NCI-H524 (cell line): ENCODE data around the gene CSAD.
"Not testable (repeated sequence)": the region's sequence is repeated elsewhere in the genome, so short reads cannot be mapped to it uniquely, and the experiment has no call there.

ENCODE experiments used
- DNase-seq, 2 experiments: peaks; one replicate each; lab custom pipeline; 2025; lab: John Stamatoyannopoulos, UW

The CSAD gene

DNA sequence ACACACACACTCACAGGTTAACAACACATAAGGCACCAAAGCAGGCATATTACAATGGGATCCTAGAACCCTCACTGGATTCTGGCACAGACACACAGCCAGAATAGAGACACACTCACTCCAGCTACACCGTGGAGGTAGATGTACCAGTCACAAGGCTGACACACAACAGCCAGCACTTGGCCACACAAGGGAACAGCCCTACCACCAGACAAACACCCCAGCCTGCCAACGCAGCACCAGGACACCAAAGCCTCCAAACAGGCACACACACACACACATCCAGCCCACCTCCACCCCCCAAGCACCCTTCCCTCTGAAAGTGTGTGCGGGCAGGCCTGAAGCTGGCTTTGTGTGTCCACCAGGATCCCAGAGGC lies 37.2 kb upstream of the CSAD start:
- no peak for DNase-seq

DNA sequence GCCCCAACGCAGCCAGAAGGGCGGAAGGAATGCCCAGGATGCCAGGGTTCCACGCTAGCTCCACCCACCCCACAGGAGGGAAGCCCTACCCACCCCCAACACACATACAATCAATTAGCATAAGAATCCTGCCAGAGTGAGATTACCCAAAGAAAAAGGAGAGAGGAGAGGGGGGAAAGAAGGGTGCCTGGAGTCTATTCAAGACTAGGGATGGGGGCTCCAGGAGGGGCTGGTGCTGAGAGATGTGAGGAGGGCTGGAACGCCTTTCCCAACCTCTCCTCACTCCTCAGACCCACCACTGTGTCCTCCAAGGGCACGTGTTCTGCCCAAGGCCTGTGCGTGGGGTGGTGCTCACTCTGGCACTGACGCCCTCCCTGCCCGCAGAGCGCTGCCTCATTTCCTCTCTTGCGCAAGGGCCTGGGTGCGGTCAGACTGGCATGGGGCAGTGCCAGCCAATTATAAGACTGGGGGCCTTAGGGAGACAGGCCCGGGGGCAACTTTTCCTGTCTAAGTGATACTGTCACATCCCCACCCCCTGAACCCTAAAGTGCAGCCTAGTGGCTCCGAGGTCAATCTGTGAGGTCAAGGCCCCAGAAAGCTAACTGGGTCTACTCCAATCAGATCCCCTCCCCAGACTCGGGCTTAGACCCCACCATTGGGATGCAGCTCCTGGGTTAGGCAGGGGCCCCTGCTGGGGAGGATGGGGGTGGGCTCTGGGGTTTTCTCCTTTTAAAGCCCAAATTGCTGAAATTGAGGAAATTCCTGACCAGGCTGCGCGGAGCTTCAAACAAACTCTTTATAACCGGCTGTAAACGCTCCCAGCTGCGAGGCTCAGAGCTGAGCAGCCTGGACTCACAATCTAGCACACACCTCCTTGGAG lies 36.6 kb upstream of the CSAD start:
- no peak for DNase-seq

DNA sequence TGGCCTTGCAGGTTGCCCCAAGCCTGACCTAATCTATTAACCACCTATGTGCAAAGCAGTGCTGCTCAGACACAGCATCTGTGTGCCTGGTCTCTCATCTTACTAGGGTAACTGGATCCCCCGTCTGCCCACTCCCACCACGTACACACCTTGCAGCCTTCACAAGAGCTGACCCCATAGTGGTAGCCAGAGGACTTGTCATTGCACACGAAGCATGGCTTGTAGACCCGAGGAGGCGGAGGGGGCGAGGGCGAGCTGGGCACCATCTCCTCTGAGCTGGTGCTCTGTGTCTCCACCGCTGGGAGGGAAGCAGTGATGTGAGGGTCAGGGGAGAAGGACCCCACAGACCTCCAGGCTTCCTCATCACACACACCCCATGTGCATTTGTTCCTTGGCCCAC lies 34.8 kb upstream of the CSAD start:
- DNase-seq, result no peak

DNA sequence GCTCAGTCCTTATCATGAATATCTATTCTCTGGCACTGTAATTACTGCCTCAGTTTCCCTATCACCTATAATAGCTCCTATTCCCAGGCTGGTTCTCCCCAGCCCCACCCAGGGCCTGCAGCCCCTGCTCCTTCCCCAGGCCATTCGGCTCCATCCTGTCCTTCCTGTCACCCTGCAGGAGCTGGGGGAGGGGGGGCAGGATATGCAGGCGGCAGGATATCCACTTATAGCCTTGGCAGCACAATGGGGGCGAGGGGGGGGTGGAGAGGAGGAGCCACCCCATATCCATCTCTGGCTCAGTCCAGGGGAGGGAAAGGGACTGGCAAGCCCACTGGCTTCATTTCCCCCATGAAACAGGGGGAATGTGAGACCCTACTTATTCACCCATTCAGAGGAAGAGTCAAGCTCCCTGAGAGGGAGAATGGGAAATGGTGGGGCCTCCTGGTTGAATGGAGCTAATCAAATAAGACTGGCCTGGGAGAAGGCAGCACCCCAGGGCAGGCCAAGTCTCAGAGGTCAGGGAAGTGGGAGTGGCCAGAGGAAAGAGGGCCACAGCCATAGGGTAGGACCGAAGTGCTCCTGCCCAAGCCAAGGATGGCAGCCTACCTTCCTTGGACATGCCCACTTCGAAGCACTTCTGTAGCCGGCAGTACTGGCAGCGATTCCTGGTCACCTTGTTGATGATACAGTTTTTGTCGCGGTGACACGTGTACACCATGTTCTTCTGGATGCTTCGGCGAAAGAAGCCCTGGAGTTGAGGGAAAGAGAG lies 34.1 kb upstream of the CSAD start:
- DNase-seq, result no peak

DNA sequence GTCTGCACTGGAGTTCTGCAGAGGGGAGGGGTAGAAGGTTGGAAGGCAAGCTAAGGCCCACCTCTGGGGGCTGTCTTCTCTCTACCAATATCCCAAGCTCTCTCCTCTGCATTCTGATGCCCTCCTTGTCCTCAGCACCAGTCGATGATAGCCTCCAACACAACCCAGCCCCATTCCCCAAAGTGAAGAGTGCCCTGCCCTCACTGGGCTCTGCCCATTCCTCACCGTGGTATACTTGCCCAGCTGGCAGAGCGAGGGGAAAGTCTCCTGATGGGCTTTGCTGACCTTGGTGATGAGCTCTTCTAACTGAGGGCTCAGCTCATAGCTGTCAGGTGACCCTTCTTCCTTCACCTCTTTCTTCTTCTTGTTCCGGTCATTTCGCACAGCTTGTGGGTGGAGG lies 33.5 kb upstream of the CSAD start:
- DNase-seq, result no peak

DNA sequence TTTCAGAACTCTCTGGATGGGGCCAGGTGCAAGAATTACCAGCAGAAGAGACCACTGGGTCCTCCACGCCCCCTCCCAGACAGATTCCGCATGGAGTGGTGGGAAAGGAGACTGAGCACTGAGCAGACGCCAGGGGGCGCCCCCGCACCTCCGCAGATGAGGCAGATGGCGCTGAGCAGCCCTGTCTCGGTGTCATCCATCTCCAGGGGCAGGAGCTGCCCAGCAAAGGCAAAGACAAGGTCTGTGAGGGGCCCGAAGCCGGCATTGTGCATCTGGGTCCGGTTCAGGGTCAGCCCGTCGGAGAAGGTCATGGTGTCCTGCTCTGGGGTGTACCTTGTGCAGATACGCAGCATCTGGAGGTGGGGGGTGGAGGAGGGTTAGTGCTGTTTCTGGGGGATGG lies 32.6 kb upstream of the CSAD start:
- DNase-seq, result peak; percentile 63 to 80

DNA sequence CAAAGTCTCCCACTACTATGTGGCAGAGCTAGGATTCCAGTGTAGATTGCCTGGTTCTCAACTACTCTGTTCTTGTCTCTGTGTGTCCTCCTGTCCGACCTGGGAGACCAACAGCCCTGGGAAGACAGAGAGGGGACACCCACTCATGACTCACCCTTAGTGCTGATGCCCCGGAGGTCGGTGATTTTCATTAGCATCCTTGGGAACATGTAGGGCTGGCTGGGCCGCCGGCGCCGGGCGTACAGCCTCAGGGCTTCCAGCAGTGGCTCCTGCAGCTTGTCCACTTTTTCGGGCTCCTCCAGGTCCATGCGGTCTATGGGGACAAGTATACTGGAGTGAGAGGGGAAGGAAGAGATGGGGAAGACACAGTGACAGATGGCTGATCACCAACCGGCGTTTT lies 32.2 kb upstream of the CSAD start:
- DNase-seq, result no peak

DNA sequence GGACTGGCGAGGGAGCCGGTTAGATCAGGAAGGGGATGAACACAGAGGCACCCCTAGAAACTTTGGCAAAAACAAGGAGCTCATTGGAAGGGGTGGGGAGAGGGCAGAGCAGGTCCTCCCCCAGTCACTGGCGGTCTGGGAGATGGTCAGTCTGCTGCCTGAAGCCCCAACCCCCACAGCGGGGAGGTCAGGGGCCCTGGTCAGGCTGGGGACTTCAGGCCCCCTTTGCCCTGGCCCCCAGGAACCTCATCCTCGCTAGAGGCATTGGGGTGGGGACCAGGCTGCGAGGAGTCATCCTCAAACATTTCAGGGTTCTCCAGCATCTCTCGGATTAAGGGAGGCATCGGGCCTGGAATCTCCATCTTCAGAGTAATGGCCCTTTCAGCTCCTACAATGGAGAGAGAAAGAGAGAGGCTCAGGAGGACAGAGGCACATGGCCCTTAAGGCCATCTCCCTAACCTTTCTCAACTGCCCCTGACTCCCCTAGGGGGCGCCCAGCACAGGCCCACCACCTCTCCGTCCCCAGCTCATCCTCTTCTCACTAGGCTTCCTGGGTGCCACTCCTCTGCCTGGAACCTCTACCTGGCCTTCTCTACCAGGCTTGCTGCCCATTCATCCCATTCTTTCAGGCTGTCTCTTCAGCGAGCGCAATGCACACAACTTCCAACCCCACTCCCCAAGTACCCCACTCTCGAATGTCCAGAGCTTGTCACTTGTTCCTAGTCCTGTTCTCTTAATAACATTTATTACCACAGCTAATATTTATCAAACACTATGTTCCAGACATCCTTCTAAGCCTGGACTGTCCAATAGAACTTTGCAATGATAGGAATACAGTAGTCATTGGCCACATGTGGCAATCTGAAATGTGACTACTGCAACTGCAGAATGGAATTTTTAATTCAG lies 31.0 kb upstream of the CSAD start:
- peak; percentile 11 to 18 for DNase-seq

DNA sequence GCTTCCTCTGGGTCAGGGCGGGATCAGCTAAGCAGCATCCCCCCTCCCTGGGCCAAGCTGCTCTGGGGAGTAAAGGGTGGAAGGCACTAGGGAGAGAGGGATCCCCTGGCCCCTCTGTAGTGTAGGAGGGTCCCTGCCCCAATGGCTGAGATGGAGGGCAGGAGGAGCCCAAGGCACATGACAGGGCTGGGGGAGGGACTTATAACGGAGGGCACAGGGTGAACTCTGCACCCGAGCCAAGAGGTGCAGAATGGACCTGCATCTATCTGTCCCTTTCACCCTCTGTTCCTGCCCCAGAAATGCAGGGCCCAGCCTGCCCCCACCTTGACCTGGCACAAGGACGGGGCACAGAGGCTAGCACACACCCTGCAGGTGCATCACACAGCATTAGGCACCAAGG lies 30.1 kb upstream of the CSAD start:
- no peak for DNase-seq

DNA sequence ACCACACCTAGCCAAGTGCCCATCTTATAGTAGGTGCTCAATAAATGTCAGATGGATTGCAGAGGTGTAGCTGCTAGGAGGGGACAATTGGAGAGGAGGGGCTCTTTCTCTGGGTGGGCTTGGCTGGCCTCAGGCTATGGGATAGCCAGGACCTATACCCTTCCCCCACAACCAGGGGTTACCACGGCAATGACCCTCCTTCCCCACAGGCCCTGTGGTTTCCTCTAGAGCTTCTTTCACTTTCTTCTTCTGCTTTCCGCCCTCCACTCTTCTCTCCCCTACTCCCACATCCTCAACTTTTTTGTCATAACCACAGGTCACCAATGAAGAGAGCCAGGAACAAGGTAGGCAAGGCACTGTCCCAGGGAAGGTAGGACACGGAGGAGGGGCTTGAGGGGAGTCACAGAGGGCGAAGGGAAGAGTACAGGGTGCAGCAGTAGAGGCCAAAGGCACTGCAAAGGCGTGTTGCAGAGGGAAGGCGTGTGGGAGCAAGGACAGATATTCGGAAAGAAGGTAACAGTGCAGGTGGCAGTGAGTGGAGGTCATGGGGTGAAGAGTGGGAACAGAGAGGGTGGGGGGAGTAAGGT lies 28.2 kb upstream of the CSAD start:
- no peak for DNase-seq

DNA sequence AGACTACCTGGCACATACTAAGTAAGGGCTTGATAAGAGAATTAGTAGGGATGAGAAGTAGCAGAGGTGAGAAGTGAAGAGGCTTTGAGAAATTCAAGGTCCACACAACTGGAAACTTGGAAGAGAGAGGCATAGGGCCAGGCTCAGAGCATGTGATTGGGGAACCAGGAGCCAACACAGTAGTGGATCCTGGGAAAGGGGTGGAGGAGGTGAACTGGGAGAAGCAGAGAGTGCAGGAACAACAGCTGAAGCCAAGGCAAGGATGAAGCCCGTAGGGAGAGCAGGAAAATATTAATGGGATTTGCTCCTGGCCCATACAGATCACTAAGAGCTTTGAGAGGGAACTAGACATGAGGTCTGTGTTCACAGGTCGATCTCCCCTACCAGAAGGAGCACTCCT lies 27.7 kb upstream of the CSAD start:
- no peak for DNase-seq

DNA sequence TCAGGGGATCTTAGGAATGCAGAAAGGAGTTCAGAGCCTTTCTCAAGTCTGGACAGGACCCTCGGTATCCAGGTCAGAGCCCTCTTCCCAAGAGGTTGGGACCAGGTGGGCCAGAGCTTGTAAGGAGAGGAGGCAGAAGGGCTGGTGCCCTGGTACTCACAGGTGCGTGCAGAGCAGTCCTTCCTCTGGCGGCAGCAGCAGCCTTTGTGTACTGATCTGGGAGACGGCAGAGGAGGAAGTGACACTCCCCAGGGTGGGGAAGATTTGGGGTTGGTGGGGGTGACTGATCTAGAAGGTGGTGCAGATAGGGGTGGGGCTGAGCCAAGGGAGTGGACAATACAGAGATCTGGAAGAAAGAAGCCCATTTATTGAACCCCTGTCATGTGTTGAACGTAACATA lies 26.3 kb upstream of the CSAD start, which contains the start of gene ITGB7:
Gene ITGB7 (minus strand): TSS at position 210 of the 400 bp plus-strand sequence. CDS start 6,808 bp downstream, outside the sequence.
- DNase-seq, result no peak

DNA sequence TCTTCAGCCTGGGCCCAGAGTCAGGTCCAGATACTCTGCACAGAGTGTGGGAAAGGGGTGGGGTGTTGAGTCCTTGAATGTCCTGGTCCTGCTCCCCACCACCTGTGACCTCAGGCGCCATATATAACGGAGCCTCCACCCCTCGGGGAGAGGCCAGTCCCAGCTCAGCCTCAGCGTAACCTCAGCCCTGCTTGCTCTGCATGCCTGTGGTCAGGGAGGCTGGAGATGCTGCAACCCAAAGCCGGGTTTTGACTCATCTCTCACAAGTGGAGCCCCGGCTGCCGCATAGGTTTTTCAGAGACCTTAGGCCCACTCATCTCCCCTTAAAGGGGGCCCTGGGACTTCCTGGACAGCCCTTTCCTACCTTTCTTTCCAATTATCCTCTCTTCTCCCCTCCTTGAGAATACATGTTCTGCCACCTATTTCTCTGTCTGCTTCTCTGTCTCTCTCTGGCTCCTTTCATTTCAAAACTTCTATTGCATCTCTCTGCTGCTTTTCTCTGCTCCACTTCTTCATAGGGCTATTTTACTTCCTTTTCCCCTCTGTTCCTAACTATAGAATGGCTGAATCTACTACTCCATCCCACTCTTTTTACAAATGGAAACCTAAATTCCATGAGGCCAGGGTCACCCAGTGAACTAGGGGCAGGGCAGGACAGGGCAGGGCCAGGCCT lies 25.2 kb upstream of the CSAD start:
- no peak for DNase-seq

DNA sequence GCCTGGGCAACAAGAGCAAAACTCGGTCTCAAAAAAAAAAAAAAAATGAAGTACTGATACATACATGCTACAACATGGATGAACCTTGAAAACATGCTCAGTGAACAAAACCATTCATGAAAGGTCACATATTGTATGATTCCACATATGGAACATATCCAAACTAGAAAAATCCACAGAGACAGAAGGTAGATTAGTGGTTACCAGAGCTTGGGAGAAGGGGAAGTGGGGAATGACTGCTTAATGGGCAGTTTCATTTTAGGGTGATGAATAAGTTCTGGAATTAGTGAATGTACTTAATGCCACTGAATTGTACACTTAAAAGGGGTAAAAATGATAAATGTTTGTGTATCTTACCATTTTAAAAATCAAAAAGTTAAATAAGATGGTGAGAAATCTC lies 23.6 kb upstream of the CSAD start:
- DNase-seq, result no peak

DNA sequence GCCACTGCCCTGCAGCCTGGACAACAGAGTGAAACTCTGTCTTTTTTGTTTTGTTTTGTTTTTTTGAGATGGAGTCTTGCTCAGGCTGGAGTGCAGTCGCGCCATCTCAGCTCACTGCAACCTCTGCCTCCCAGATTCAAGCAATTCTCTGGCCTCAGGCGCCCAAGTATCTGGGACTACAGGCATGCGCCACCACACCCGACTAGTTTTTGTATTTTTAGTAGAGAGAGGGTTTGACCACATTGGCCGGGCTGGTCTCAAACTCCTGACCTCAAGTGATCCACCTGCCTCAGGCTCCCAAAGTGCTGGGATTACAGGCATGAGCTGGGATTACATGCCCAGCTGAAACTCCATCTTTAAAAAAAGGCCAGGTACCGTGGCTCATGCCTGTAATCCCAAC lies 21.6 kb upstream of the CSAD start:
- not testable (repeated sequence) for DNase-seq

DNA sequence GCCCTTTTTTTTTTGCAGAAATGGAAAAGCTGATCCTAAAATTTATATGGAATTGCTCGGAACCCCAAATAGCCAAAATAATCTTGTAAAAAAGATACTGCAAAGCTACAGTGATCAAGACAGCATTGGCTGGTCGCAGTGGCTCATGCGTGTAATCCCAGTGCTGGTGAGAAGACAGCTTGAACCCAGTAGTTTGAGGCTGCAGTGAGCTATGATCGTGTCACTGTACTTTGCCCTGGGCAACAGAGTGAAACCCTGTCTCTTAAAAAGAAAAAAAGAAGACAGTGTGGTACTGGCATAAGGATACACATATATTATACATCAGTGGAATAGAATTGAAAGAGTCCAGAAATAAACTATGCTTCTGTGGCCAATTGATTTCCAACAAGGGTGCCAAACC lies 20.9 kb upstream of the CSAD start:
- DNase-seq, result no peak

DNA sequence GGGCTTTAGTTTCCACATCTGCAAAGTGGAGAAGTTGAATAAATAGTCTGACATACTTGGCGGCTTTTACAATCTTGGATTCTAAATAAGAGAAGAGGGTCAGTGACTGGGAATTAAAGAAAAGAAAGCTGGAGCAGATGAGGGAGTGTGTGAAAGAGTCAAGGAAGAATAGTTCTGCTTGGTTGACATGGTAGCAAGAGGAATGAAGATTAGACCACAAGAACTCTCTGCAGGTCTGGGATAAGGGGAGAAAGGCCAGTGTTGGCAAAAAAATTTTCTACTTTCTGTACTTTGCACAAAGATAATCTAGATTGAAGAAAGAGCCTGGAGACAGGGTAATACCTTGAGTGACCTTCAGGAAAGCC lies 20.4 kb upstream of the CSAD start:
- no peak for DNase-seq

DNA sequence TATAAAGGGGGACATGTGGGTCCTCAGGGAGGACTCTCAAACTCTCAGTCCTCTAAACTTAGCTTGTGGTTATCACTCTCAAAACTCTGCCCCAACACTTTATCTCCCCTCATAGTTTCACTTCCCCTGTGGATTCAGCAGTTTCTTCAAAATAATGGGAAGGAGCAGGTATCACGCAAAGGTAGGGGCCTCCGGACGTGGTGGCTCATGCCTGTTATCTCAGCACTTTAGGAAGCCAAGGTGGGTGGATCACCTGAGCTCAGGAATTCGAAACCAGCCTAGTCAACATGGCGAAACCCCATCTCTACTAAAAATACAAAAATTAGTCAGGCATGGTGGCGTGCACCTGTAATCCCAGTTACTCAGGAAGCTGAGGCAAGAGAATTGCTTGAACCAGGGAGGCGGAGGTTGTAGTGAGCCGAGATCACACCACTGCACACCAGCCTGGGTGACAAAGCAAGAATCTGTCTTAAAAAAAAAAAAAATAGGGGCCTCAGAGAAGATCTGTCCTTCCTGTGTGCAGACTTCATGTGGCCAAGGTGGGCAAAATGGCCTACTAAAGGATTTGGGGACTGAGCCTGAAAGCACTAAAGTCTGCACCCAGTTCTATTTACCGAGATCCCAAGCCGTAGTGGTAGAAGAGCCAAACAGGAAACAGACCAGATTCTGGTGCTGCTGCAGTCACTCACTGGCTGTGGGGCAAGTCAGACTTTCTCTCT lies 19.9 kb upstream of the CSAD start:
- no peak for DNase-seq

DNA sequence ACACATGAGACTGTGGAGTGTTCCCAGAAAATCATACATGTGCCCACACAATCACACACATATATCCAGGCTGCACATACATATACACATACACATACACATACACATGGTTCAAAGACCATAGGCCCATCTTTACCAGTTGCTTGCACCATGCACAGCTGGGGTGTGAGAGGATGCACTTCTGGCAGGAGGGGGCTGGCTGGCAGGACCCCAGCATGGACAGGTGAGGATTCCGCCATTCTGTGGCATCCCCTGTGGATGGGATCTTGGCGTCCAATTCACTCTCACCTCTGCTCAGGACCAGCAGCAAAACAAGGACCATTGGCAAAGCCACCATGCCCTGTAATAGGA lies 19.4 kb upstream of the CSAD start:
- no peak for DNase-seq

DNA sequence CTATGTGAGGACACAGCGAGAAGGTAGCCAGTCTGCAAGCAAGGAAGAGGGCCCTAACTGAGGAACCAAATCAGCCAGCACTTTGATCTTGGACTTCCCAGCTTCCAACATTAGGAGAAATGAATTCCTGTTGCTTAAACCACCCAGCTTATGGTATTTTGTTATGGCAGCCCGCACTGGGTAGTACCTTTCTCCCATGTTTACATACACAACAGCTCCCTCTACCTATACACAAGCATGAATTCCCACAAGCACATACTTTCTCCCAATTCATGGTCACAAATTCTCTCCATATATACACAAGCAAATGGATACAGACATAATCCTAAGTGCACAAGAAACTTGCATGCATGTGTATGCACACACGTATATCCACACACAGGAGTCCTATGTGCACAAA lies 19.0 kb upstream of the CSAD start:
- DNase-seq, result no peak
